Thyroid gland (tissue), 4 donors: ENCODE results near the gene OR10T2. TPM values are rescaled to one million over a fixed set of nuclear protein-coding genes. Genes with fewer than 3 reads are reported as not detected.
"Not testable (repeated sequence)": the region's sequence is repeated elsewhere in the genome, so short reads cannot be mapped to it uniquely, and the experiment has no call there.

Experiments used
- DNase-seq, 2 donors: peaks; one replicate each; pipeline ENCODE4 v3.0.0-alpha.2; 2019
- H3K27ac ChIP-seq, 3 donors: fragments of 200-600 bp; sonication (generic); 1 replicate in 2 of 3; 2 replicates in 1 of 3; pipeline ENCODE4 v1.5.1; 2016 to 2019; ENCODE audit warnings: mild to moderate bottlenecking in 1 of 3, moderate library complexity in 1 of 3
- H3K27me3 ChIP-seq: fragments of 200-600 bp; sonication (generic); one replicate; pipeline ENCODE4 v1.5.1; 2019
- H3K36me3 ChIP-seq, 2 donors: fragments of 200-600 bp; sonication (generic); one replicate each; pipeline ENCODE4 v1.5.1; 2016 to 2019
- H3K4me1 ChIP-seq, 2 donors: fragments of 200-600 bp; sonication (generic); one replicate each; pipeline ENCODE4 v1.5.1; 2017 to 2019
- H3K4me3 ChIP-seq, 3 donors: fragments of 200-600 bp; sonication (generic); replicated peaks in 1 of 3; 1 replicate in 2 of 3; 2 replicates in 1 of 3; pipeline ENCODE4 v1.5.1; 2016; ENCODE audit warnings: mild to moderate bottlenecking in 1 of 3
- H3K9me3 ChIP-seq: fragments of 200-600 bp; sonication (generic); one replicate; pipeline ENCODE4 v1.5.1; 2017
- CTCF ChIP-seq, 6 experiments: fragments of 200-600 bp in 3 of 6; fragments of 450-650 bp in 3 of 6; sonication (generic) in 3 of 6; IDR thresholded peaks; one replicate each; pipeline ENCODE4 v1.5.1; 2016 to 2019; ENCODE audit warnings: antibody characterized with exemption in 6 of 6, mild to moderate bottlenecking in 2 of 6, inconsistent platforms in 1 of 6, moderate library complexity in 1 of 6
- POLR2A ChIP-seq, 2 donors: fragments of 450-650 bp; IDR thresholded peaks; one replicate each; pipeline ENCODE4 v1.6.1; 2017; ENCODE audit warnings: antibody characterized with exemption in 2 of 2, mild to moderate bottlenecking in 2 of 2, moderate library complexity in 1 of 2
- WGBS, 2 donors: methylation state at CpG; one replicate each; pipeline ENCODE4 v1.1.5; 2017; 5-methylcytosine and 5-hydroxymethylcytosine counted together
- intact Hi-C: fragments of 100-400 bp; cut with DNase I; formaldehyde crosslinking; loops from one replicate; pipeline ENCODE4 v1.15.1; 2023
- total RNA-seq, 4 donors: library from RNA; depleted of rRNA; stranded (reverse); fragments of >200 nt; gene quantifications; one replicate each; pipeline ENCODE4 v1.2.3, GENCODE V29; 2016

The OR10T2 gene
- not detected for total RNA-seq

GRCh38 chr1:158398818-158399514, at the start of gene OR10T2:
Gene OR10T2, minus strand, starts transcription at chr1:158399466. Its CDS starts 0 bp downstream, at chr1:158399466.
- H3K36me3 ChIP-seq: no peaks in the 10 kb centered on the region

GRCh38 chr1:158445376-158445775, 46.1 kb upstream of the OR10T2 start:
- intact Hi-C loops: no loop called here
- Histone ChIP-seq H3K9me3 (no peaks in the 10 kb centered on the region), H3K4me1 (no peaks in the 10 kb centered on the region), H3K27ac (no peak overlapping the region), H3K36me3 (no peaks in the 10 kb centered on the region), H3K4me3 (no peak overlapping the region), H3K27me3 (no peaks in the 10 kb centered on the region)
- no peak for DNase-seq
- 84 to 92% methylated on average over 4 of the region's 4 CpGs for WGBS, 2 donors
- TF ChIP-seq CTCF (IDR thresholded peaks at IDR 0.05) (no peak), POLR2A (IDR thresholded peaks at IDR 0.05) (no peak)

More at GRCh38 chr1:158398818-158399514, at the start of gene OR10T2:
- no peak for DNase-seq
- intact Hi-C loops: no loop called here
- Histone ChIP-seq H3K27me3 (no peaks in the 10 kb centered on the region), H3K9me3 (no peaks in the 10 kb centered on the region), H3K4me3 (no peak within 1 kb of the TSS), H3K27ac (no peak within 1 kb of the TSS), H3K4me1 (no peaks in the 10 kb centered on the region)
- WGBS, 2 donors: 85 to 88% methylated on average over 5 of the region's 5 CpGs
- no peak for TF ChIP-seq POLR2A (IDR thresholded peaks at IDR 0.05)
- TF ChIP-seq CTCF (IDR thresholded peaks at IDR 0.05): no peak

- Histone ChIP-seq H3K9me3 (no peaks in the 10 kb centered on the region), H3K4me1 (no peaks in the 10 kb centered on the region), H3K36me3 (no peaks in the 10 kb centered on the region), H3K4me3 (no peak overlapping the region), H3K27ac (no peak overlapping the region), H3K27me3 (no peaks in the 10 kb centered on the region)
- 38 to 42% methylated on average over 3 of the region's 3 CpGs for WGBS, 2 donors
- no peak for DNase-seq
- intact Hi-C loops: no loop called here
- TF ChIP-seq POLR2A (IDR thresholded peaks at IDR 0.05): no peak
- no peak for TF ChIP-seq CTCF (IDR thresholded peaks at IDR 0.05)
Measured at GRCh38 chr1:158434741-158435140, 35.5 kb upstream of the OR10T2 start.

GRCh38 chr1:158430163-158430562, 30.9 kb upstream of the OR10T2 start:
- intact Hi-C loops, H3K36me3 ChIP-seq, H3K9me3 ChIP-seq, H3K4me1 ChIP-seq, DNase-seq, H3K27me3 ChIP-seq, H3K4me3 ChIP-seq, H3K27ac ChIP-seq: not testable (repeated sequence)
- WGBS, 2 donors: 49 to 59% methylated on average over 3 of the region's 3 CpGs

GRCh38 chr1:158426137-158426536, 26.9 kb upstream of the OR10T2 start, which contains the start of gene OR10K2:
Gene OR10K2, minus strand, starts transcription at chr1:158426237. Its CDS starts 5,371 bp downstream, at chr1:158420866.
- 92 to 96% methylated on average over 1 of the region's 1 CpG for WGBS, 2 donors
- Histone ChIP-seq H3K4me1 (no peaks in the 10 kb centered on the region), H3K36me3 (no peaks in the 10 kb centered on the region), H3K27me3 (no peaks in the 10 kb centered on the region), H3K4me3 (no peak within 1 kb of the TSS), H3K9me3 (no peaks in the 10 kb centered on the region), H3K27ac (no peak within 1 kb of the TSS)
- DNase-seq: no peak
- intact Hi-C loops: no loop called here
- no peak for TF ChIP-seq CTCF (IDR thresholded peaks at IDR 0.05)
- no peak for TF ChIP-seq POLR2A (IDR thresholded peaks at IDR 0.05)
